GM12874 (cell line): Measurements from ENCODE around the gene C16orf92.

Experiments used
- TF ChIP-seq, protein P1 (sequence below): IDR thresholded peaks from 2 replicates; pipeline ENCODE4 v1.5.1; 2011; ENCODE audit warnings: low read depth, mild to moderate bottlenecking, control low read depth, low read length, moderate library complexity; ENCODE audit not compliant: insufficient read depth

C16orf92 gene

DNA sequence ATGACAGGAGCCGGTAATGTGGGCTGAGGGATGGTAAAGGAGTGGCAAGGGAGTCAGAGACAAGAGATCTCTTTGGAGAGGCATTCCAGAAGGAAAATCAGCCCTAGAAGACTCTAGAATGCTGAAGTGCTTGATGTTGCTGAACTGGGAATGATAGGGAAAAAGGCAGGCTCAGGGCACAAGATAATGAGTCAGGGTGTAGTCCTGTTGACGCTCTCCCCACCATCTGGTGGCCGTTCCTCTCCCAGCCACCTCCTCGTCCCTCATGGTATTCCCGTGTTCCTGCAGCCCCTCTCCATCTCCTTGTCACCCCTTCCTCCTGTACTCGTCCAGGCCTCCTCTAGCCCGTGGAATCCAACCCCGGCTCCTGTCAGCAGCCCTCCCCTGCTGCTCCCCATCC, 31.5 kb downstream of the C16orf92 start:
- TF ChIP-seq, protein P1, sequence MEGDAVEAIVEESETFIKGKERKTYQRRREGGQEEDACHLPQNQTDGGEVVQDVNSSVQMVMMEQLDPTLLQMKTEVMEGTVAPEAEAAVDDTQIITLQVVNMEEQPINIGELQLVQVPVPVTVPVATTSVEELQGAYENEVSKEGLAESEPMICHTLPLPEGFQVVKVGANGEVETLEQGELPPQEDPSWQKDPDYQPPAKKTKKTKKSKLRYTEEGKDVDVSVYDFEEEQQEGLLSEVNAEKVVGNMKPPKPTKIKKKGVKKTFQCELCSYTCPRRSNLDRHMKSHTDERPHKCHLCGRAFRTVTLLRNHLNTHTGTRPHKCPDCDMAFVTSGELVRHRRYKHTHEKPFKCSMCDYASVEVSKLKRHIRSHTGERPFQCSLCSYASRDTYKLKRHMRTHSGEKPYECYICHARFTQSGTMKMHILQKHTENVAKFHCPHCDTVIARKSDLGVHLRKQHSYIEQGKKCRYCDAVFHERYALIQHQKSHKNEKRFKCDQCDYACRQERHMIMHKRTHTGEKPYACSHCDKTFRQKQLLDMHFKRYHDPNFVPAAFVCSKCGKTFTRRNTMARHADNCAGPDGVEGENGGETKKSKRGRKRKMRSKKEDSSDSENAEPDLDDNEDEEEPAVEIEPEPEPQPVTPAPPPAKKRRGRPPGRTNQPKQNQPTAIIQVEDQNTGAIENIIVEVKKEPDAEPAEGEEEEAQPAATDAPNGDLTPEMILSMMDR = no peak

DNA sequence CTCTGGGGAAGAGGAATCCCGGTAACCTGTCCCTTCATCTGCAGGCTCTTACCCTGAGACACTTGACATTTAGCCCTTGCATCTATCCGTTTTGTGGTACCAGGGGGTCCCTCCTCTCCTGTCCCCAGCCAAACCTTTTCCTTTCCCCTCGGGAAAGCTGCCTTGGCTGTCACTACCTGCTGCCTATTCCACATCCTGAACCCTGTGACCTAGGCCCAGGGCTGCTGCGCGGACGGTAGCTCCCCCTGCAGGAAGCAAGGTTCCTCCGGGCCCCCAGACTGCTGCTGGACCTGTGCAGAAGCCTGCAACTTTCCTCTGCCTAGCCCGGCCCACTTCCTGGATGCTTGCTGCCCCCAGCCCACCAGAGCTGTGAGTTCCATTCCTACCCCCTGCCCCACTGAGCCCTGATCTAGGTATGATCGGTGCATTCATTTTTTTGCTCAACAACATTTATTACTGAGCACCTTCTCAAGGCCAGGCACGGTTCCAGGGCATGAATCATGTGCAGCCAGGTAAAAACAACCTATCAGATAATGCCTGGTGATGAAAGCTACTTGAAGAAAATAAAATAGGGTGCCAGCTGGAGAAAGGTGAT, 32.1 kb downstream of the C16orf92 start:
- TF ChIP-seq, protein P1 = peak; percentile 87

DNA sequence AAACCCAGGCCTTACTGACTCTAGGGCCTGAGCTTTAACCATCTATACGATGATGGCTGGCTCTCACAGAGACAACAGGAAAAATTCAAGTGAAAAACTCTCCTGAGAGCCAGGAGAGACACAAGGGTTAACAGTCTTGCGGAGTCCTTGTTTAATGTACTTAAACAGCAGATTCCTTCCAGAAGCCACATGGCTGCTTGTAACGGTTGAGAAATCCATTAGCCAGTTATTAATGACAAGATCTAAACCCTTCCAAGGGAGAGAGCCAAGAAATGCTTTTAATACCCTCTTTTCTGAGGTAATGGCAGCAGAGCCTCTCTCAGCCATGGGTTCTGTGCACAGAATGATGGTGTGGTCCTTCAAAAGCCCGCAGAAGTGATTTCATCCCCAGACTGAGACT, 37.3 kb downstream of the C16orf92 start:
- TF ChIP-seq, protein P1 = no peak

DNA sequence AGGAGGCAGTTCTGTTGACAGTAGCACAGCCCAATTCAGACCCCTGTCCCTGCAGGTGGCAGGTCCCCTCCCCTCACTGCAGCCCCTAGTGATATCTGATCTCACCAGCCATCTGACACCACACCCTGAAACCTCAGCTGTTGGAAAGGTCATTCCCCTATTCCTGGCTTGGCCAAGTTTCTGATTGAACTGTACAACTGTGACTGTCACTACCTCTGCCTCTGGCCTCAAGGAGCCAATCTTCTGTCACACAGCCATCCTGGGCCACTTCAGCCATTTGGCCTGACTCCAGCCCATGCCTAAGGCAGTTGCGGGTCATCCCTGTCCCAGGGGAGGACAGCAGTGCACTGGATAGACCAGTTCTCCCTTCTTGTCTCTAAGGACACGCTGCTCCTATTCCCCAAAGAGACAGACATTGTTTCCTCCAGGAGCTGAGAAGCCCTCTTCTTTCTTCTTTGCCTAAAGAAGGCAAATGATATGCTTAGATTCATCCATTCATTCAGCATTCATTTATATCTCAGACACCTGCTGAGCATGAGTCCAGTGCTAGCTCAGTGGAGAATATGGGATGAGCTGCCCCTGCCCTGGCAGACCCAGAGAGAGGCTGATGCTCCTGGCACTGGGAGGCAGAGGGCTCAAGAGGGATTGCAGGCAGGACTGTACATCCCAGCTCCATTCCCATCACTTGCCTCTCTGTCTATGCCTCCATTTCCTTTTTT, 38.0 kb downstream of the C16orf92 start:
- TF ChIP-seq, protein P1 = no peak

DNA sequence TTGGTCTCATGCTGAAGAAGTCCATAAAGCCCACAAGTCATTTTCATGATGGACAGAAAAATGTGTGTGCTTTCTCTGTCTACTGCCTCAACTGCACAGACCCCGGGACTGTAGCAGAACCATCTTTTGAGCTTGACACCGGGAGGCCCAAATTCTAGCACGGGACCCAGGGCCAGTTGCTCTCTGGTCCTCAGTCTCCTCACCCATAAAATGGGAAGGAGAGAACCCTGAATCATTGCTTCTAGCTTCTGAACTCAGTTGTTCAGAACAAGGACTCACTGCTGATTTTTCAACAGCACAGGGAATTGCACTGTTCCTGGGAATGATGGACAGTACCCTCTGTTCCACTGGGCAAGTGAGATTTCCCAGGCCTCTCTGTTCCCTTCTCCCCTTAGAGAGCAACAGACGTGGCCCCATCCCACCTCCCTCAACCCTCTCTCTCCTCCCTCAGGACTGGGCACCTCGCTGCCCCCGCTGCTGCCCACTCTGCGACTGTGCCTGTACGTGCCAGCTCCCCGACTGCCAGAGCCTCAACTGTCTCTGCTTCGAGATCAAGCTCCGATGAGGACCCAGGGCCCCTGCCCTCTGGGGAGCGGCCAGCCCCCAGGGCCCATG, 40.4 kb downstream of the C16orf92 start:
- TF ChIP-seq, protein P1 = no peak

DNA sequence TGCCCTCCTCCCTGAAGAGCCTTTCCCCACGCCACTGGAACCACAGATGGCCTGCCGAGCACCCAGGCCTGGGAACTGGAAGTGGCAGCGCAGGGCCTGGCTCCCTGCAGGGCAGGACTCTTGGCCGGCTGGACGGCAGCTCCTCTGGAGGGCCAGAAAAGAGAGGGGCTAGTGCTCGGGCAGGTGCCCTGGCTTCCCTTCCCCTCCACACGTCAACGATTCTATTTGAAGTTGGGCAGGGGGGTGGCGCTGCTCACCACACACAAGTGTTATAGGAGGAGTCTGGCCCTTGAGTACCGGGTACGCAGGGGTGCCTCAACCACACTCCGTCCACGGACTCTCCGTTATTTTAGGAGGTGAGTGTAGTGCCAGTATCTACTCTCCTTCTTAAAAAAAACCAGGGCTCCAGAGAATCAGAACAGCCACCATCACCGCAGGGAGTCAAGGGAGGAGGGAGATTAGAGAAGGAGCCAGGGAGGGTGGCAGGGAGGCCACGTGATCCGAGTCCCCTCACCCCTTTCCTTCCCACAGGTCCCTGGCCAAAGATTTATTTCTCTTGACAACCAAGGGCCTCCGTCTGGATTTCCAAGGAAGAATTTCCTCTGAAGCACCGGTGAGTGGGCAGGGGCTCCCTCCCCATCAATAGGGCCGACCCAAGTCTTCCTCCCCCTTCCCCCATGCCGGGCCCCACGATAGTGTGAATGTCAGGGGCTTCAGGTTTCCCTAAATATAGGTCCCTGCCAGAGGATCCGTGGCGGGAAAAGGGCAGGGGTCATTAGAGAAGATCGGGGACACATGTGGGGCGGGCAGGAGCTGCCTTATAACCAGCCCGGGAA, 41.1 kb downstream of the C16orf92 start:
- TF ChIP-seq, protein P1 = peak; percentile 41

DNA sequence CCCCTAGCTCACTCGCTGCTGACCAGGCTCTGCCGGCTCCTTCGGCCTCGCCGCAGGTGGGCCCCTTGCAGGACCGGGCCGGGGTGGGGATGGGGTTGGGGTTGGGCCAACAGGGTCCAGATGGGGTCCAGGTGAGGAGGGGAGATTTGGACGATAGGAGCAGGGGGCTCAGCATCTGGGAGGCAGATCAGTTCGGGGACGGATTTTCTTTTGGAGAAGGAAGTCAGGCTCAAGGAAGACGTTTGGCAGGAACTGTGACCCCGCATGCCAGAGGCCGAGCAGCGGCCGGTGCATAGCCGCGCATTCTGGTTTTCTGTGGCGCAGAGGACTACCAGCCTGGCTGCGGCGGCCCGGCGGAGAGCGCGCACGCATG, 41.7 kb downstream of the C16orf92 start:
- TF ChIP-seq, protein P1 = no peak
